ENCODE data around the gene RAB20. TPM values are rescaled to one million over a fixed set of nuclear protein-coding genes. Genes with fewer than 3 reads are reported as not detected.

Gene RAB20
- total and polyA plus RNA-seq, 2 of the 8 experiments (the other 6 are each of a cell fraction or from before 2014, with no cell fraction given), result 14.8 to 27.9 TPM

DNA sequence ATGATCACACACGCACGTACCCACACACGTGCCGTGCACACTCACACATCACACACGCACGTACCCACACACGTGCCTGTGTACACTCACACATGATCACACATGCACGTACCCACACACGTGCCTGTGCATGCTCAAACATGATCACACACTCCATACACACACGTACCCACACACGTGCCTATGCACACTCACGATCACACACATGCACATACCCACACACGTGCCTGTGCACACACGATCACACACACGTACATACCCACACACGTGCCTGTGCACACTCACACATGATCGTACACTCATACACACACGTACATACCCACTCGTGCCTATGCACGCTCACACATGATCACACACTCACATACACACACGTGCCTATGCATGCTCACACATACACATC lies 86.8 kb downstream of the RAB20 start (continued):
- TF ChIP-seq ZNF274 (IDR thresholded peaks at IDR 0.05; ENCODE audit: borderline replicate concordance, extremely low read depth, low read length), result no peak

Other genes starting within 250 kb of the RAB20 start
- 23.6 and 25.4 TPM in 2 replicates for gene NAXD, start 53.8 kb upstream of the RAB20 start, total RNA-seq (2021; fragmentation: NEBNext Ultra II Directional; extraction: Animal tissue kit (Norgen Biotek cat#: 25700))
- 35.5 and 38.2 TPM in 2 replicates for gene NAXD, start 53.8 kb upstream of the RAB20 start, polyA plus RNA-seq (2011; rRNA removed)
- 44.5 and 55.9 TPM in 2 replicates for gene CARS2, start 144.4 kb upstream of the RAB20 start, total RNA-seq (2021; fragmentation: NEBNext Ultra II Directional; extraction: Animal tissue kit (Norgen Biotek cat#: 25700))
- 47.7 and 87.9 TPM in 2 replicates for gene CARS2, start 144.4 kb upstream of the RAB20 start, polyA plus RNA-seq (2011; rRNA removed)
- gene ING1, start 152.0 kb upstream of the RAB20 start, total RNA-seq (2021; fragmentation: NEBNext Ultra II Directional; extraction: Animal tissue kit (Norgen Biotek cat#: 25700)), result 26.6 and 28.6 TPM in 2 replicates
- 22.3 and 30.3 TPM in 2 replicates for gene ING1, start 152.0 kb upstream of the RAB20 start, polyA plus RNA-seq (2011; rRNA removed)